Caco-2 (cell line): ENCODE data around the gene FBXL20. TPM values are rescaled to one million over a fixed set of nuclear protein-coding genes. Genes with fewer than 3 reads are reported as not detected.

Source experiments
- BruUV-seq: library from RNA; stranded (reverse); fragments of 400-500 nt; replicated peaks from 2 replicates; lab custom pipeline; 2021; lab: Mats Ljungman, UMichigan
- CTCF ChIA-PET: fragments of 300-600 bp; sonication (Branson Sonifier 250); formaldehyde crosslinking; loops from one replicate; lab custom pipeline; 2022; ENCODE audit warnings: antibody characterized with exemption; lab: Charles Lee
- POLR2A ChIA-PET: fragments of 300-600 bp; sonication (Branson Sonifier 250); formaldehyde crosslinking; loops from one replicate; lab custom pipeline; 2022; ENCODE audit warnings: antibody characterized with exemption; lab: Charles Lee
- DNase-seq, 2 experiments: peaks; one replicate each; pipeline versions ENCODE4 v3.0.0 to v3.0.0-alpha.2; 2020 to 2022
- H3K27me3 ChIP-seq: replicated peaks from 2 replicates; pipeline ENCODE4 v1.6.0; 2011; ENCODE audit warnings: low read length; ENCODE audit not compliant: control insufficient read depth, insufficient read depth
- H3K36me3 ChIP-seq: 2 replicates; pipeline ENCODE4 v1.5.1; 2011; ENCODE audit warnings: low read length; ENCODE audit not compliant: control insufficient read depth, insufficient read depth
- H3K4me1 ChIP-seq: fragments of 250-450 bp; sonication (Bioruptor Pico); 2 replicates; pipeline ENCODE4 v1.5.1; 2020; ENCODE audit warnings: mild to moderate bottlenecking
- H3K4me3 ChIP-seq: 2 replicates; pipeline ENCODE4 v1.5.1; 2011; ENCODE audit warnings: low read depth, mild to moderate bottlenecking, control low read depth, low read length
- H3K9me3 ChIP-seq: fragments of 250-450 bp; sonication (Bioruptor Pico); 2 replicates; pipeline ENCODE4 v1.5.1; 2020; ENCODE audit warnings: mild to moderate bottlenecking, moderate library complexity
- H3K27ac Mint-ChIP-seq: one replicate; pipeline ENCODE4 v1.8.0; 2022; ENCODE audit warnings: mixed read lengths; ENCODE audit not compliant: unreplicated experiment
- H3K27me3 Mint-ChIP-seq: one replicate; pipeline ENCODE4 v1.8.0; 2022; ENCODE audit warnings: mixed read lengths; ENCODE audit not compliant: insufficient read depth, unreplicated experiment
- H3K36me3 Mint-ChIP-seq: one replicate; pipeline ENCODE4 v1.8.0; 2022; ENCODE audit warnings: mild to moderate bottlenecking, mixed read lengths; ENCODE audit not compliant: insufficient read depth, unreplicated experiment
- H3K4me1 Mint-ChIP-seq: one replicate; pipeline ENCODE4 v1.8.0; 2022; ENCODE audit warnings: low read depth, mixed read lengths; ENCODE audit not compliant: unreplicated experiment
- H3K4me3 Mint-ChIP-seq: one replicate; pipeline ENCODE4 v1.8.0; 2022; ENCODE audit warnings: mild to moderate bottlenecking, moderate library complexity, mixed read lengths; ENCODE audit not compliant: unreplicated experiment
- H3K9me3 Mint-ChIP-seq: one replicate; pipeline ENCODE4 v1.8.0; 2022; ENCODE audit warnings: mixed read lengths; ENCODE audit not compliant: unreplicated experiment
- CTCF ChIP-seq, 2 experiments: fragments of 200-600 bp in 1 of 2; IDR thresholded peaks; 1 replicate in 1 of 2; 2 replicates in 1 of 2; pipeline versions ENCODE4 v1.5.1 to v1.8.0; 2011 to 2022; ENCODE audit warnings: antibody characterized with exemption in 1 of 2, control low read depth in 1 of 2, inconsistent platforms in 1 of 2, low read depth in 1 of 2, low read length in 1 of 2, mild to moderate bottlenecking in 1 of 2, moderate library complexity in 1 of 2; ENCODE audit not compliant: insufficient read depth in 1 of 2, severe bottlenecking in 1 of 2, unreplicated experiment in 1 of 2
- intact Hi-C: fragments of 100-400 bp; cut with micrococcal nuclease; formaldehyde crosslinking; loops from one replicate; pipeline ENCODE4 v1.10.0; 2022; ENCODE audit not compliant: unreplicated experiment
- total RNA-seq: library from RNA; stranded (reverse); gene quantifications from 2 replicates; pipeline ENCODE4 v1.2.3, GENCODE V29; 2022

FBXL20 gene
- total RNA-seq, 1 experiment from 2014 or later, result 12.6 TPM

- no peak for DNase-seq
- H3K4me1 Mint-ChIP-seq, result no peaks in the 10 kb centered on the region
- ChIA-PET CTCF (no interaction called here), POLR2A (no interaction called here)
- intact Hi-C loops, result no loop called here
- Histone ChIP-seq H3K9me3 (no peaks in the 10 kb centered on the region), H3K27me3 (no peaks in the 10 kb centered on the region), H3K36me3 (no peaks in the 10 kb centered on the region), H3K4me1 (no peaks in the 10 kb centered on the region), H3K4me3 (no peak overlapping the region)
- no TSS peak for BruUV-seq
- H3K9me3 Mint-ChIP-seq, result no peaks in the 10 kb centered on the region
- H3K36me3 Mint-ChIP-seq, result no peaks in the 10 kb centered on the region
- no peak for TF ChIP-seq CTCF (IDR thresholded peaks at IDR 0.05; ENCODE audit: insufficient read depth in 1 of 2, low read depth in 1 of 2, low read length in 1 of 2, severe bottlenecking in 1 of 2, unreplicated experiment in 1 of 2)
- H3K27ac Mint-ChIP-seq, result no peak overlapping the region
- no peaks in the 10 kb centered on the region for H3K27me3 Mint-ChIP-seq
- H3K4me3 Mint-ChIP-seq, result no peak overlapping the region
Measured at GRCh38 chr17:39365242-39365641, 36.2 kb downstream of the FBXL20 start.

GRCh38 chr17:39364236-39365025 lies 37.0 kb downstream of the FBXL20 start:
- no peaks in the 10 kb centered on the region for H3K4me1 ChIP-seq
- no peak overlapping the region for H3K4me3 ChIP-seq
- no peaks in the 10 kb centered on the region for H3K36me3 ChIP-seq
- Mint-ChIP-seq H3K4me1 (no peaks in the 10 kb centered on the region), H3K27me3 (no peaks in the 10 kb centered on the region), H3K27ac (no peak overlapping the region), H3K36me3 (no peaks in the 10 kb centered on the region), H3K9me3 (no peaks in the 10 kb centered on the region), H3K4me3 (no peak overlapping the region)
- no peaks in the 10 kb centered on the region for H3K9me3 ChIP-seq
- no peak for TF ChIP-seq CTCF (IDR thresholded peaks at IDR 0.05; ENCODE audit: insufficient read depth in 1 of 2, low read depth in 1 of 2, low read length in 1 of 2, severe bottlenecking in 1 of 2, unreplicated experiment in 1 of 2)
- intact Hi-C loops, result no loop called here
- POLR2A ChIA-PET, result no interaction called here
- CTCF ChIA-PET, result no interaction called here
- no TSS peak for BruUV-seq
- H3K27me3 ChIP-seq, result no peaks in the 10 kb centered on the region
- no peak for DNase-seq

GRCh38 chr17:39361064-39361463 lies 40.4 kb downstream of the FBXL20 start:
- Mint-ChIP-seq H3K4me1 (no peaks in the 10 kb centered on the region), H3K4me3 (no peak overlapping the region), H3K27me3 (no peaks in the 10 kb centered on the region), H3K9me3 (no peaks in the 10 kb centered on the region), H3K36me3 (no peaks in the 10 kb centered on the region), H3K27ac (no peak overlapping the region)
- BruUV-seq, result no TSS peak
- intact Hi-C loops, result no loop called here
- Histone ChIP-seq H3K9me3 (no peaks in the 10 kb centered on the region), H3K27me3 (no peaks in the 10 kb centered on the region), H3K4me1 (peaks cover 3% of the 10 kb centered on the region; the same call in 1 of the 2 replicates), H3K36me3 (no peaks in the 10 kb centered on the region), H3K4me3 (no peak overlapping the region)
- POLR2A ChIA-PET, result no interaction called here
- TF ChIP-seq CTCF (IDR thresholded peaks at IDR 0.05; ENCODE audit: insufficient read depth in 1 of 2, low read depth in 1 of 2, low read length in 1 of 2, severe bottlenecking in 1 of 2, unreplicated experiment in 1 of 2), result no peak
- CTCF ChIA-PET, result no interaction called here
- no peak for DNase-seq
